Measurements from ENCODE around the gene SLFN12L.

DNA sequence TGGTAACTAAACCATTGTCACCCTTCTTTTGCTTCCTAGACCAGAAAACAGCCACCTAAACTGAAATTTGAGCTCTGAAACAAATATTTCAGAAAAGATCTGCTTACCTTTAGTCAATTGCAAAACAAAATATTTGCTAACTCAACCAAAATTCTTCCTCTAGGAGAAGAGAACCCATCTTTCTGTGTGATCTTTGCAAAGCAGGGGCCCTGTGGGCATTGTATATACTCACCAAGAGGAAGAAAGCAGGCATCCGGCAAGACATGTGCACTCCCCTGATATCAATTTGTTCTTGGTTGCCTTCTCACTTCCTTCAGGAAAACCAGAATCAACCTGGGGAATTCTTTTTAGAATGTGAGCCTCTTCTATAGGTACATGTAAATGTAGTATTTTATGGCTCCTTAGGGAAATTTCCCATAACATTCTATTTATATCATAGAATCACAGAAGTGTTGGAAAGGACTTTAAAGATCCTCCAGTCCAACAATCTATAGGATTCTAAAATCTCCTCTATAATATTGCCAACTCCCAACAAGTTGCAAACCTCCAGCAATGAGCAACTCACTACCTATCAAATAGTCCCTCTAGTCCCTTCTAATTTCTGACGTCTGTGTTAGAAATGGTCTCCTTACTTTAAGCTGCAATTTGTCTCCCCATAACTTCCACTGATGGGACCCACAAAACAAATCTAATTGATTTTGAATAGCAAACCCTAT is 22.2 kb upstream of the SLFN12L start:
- TF ChIP-seq CTCF (IDR thresholded peaks at IDR 0.05) (no peak), ZNF232 (CRISPR knock-in tag; IDR thresholded peaks at IDR 0.05) (no peak), TEAD4 (CRISPR knock-in tag; IDR thresholded peaks at IDR 0.05) (no peak), FOXP1 (CRISPR knock-in tag; IDR thresholded peaks at IDR 0.05; ENCODE audit: borderline replicate concordance) (no peak), USF2 (CRISPR knock-in tag; IDR thresholded peaks at IDR 0.05) (no peak), E2F4 (CRISPR knock-in tag; IDR thresholded peaks at IDR 0.05; ENCODE audit: borderline replicate concordance, low read depth) (no peak), CREM (CRISPR knock-in tag; IDR thresholded peaks at IDR 0.05) (no peak), SP1 (CRISPR knock-in tag; conservative IDR thresholded peaks at IDR 0.05) (no peak), NFYB (CRISPR knock-in tag; conservative IDR thresholded peaks at IDR 0.05; ENCODE audit: low read depth) (no peak), MXD4 (CRISPR knock-in tag; IDR thresholded peaks at IDR 0.05; ENCODE audit: borderline replicate concordance) (no peak)
- TF ChIP-seq, protein P1, sequence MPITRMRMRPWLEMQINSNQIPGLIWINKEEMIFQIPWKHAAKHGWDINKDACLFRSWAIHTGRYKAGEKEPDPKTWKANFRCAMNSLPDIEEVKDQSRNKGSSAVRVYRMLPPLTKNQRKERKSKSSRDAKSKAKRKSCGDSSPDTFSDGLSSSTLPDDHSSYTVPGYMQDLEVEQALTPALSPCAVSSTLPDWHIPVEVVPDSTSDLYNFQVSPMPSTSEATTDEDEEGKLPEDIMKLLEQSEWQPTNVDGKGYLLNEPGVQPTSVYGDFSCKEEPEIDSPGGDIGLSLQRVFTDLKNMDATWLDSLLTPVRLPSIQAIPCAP (CRISPR knock-in tag; IDR thresholded peaks at IDR 0.05) = no peak
- TF ChIP-seq, protein P2, sequence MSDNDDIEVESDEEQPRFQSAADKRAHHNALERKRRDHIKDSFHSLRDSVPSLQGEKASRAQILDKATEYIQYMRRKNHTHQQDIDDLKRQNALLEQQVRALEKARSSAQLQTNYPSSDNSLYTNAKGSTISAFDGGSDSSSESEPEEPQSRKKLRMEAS (CRISPR knock-in tag; IDR thresholded peaks at IDR 0.05) = no peak

All from WTC11 (cell line).